T-cell (primary cell): ENCODE measurements around the gene MC5R. TPM values are rescaled to one million over a fixed set of nuclear protein-coding genes. Genes with fewer than 3 reads are reported as not detected.
"Not testable (repeated sequence)": the region's sequence is repeated elsewhere in the genome, so short reads cannot be mapped to it uniquely, and the experiment has no call there.

Source experiments
- ATAC-seq, 4 experiments: fragments of 200-7000 bp in 3 of 4; fragments of 150-1000 bp in 1 of 4; cut with Tn5 transposase; replicated peaks in 1 of 4; 1 replicate in 3 of 4; 2 replicates in 1 of 4; pipeline ENCODE4 v1.10.0; 2021; ENCODE audit warnings: moderate library complexity in 3 of 4, mild to moderate bottlenecking in 2 of 4, moderate number of reproducible peaks in 1 of 4
- CTCF ChIA-PET, 2 donors: fragments of 300-600 bp; sonication (Branson Sonifier 250); formaldehyde crosslinking; loops; one replicate each; lab custom pipeline; 2022; ENCODE audit warnings: antibody characterized with exemption in 2 of 2; lab: Charles Lee
- POLR2A ChIA-PET, 2 donors: fragments of 300-600 bp; sonication (Branson Sonifier 250); formaldehyde crosslinking; loops; one replicate each; lab custom pipeline; 2022; ENCODE audit warnings: antibody characterized with exemption in 2 of 2; lab: Charles Lee
- DNase-seq, 35 experiments: peaks; one replicate each; pipeline versions ENCODE4 v3.0.0 to v3.0.0-alpha.2; 2013 to 2023
- H3K27ac ChIP-seq: one replicate; pipeline ENCODE4 v1.5.1; 2013; ENCODE audit warnings: low read length
- H3K27me3 ChIP-seq, 2 experiments: replicated peaks in 1 of 2; 1 replicate in 1 of 2; 2 replicates in 1 of 2; pipeline versions ENCODE4 v1.6.1 to v1.7.0; 2013; ENCODE audit warnings: low read length in 1 of 2, mixed read lengths in 1 of 2; ENCODE audit not compliant: control insufficient read depth in 2 of 2, insufficient read depth in 2 of 2; ENCODE audit errors: extremely low read depth in 1 of 2
- H3K36me3 ChIP-seq, 2 donors: 1 replicate in 1 of 2; 2 replicates in 1 of 2; pipeline versions ENCODE4 v1.6.1 to v1.7.0; 2013; ENCODE audit warnings: low read length in 1 of 2; ENCODE audit not compliant: control insufficient read depth in 2 of 2, insufficient read depth in 1 of 2; ENCODE audit errors: extremely low read depth in 1 of 2
- H3K4me1 ChIP-seq, 2 experiments: 1 replicate in 1 of 2; 2 replicates in 1 of 2; pipeline versions ENCODE4 v1.6.1 to v1.7.0; 2013; ENCODE audit warnings: low read length in 2 of 2, mixed read lengths in 1 of 2; ENCODE audit not compliant: insufficient read depth in 2 of 2, control insufficient read depth in 1 of 2; ENCODE audit errors: extremely low read depth in 1 of 2
- H3K4me3 ChIP-seq, 2 donors: 1 replicate in 1 of 2; 2 replicates in 1 of 2; pipeline versions ENCODE4 v1.5.1 to v1.7.0; 2013; ENCODE audit warnings: mild to moderate bottlenecking in 2 of 2, low read length in 1 of 2, moderate library complexity in 1 of 2; ENCODE audit not compliant: control insufficient read depth in 1 of 2; ENCODE audit errors: extremely low read depth in 1 of 2
- H3K9me3 ChIP-seq: 2 replicates; pipeline ENCODE4 v1.7.0; 2013
- H3K27ac Mint-ChIP-seq, 2 donors: one replicate each; pipeline ENCODE4 v1.8.0; 2020 to 2021; ENCODE audit warnings: mild to moderate bottlenecking in 2 of 2, mixed read lengths in 2 of 2
- H3K27me3 Mint-ChIP-seq, 2 donors: one replicate each; pipeline ENCODE4 v1.8.0; 2021 to 2022; ENCODE audit warnings: mixed read lengths in 2 of 2
- H3K36me3 Mint-ChIP-seq: one replicate; pipeline ENCODE4 v1.8.0; 2021; ENCODE audit warnings: mixed read lengths
- H3K4me1 Mint-ChIP-seq, 3 donors: one replicate each; pipeline ENCODE4 v1.8.0; 2020 to 2022; ENCODE audit warnings: mixed read lengths in 3 of 3, mild to moderate bottlenecking in 1 of 3
- H3K4me3 Mint-ChIP-seq, 3 donors: one replicate each; pipeline ENCODE4 v1.8.0; 2020 to 2022; ENCODE audit warnings: mild to moderate bottlenecking in 3 of 3, mixed read lengths in 3 of 3, moderate library complexity in 3 of 3
- H3K9me3 Mint-ChIP-seq, 3 donors: one replicate each; pipeline ENCODE4 v1.8.0; 2020 to 2022; ENCODE audit warnings: mixed read lengths in 3 of 3
- WGBS: methylation state at CpG from one replicate; pipeline ENCODE4 v1.1.5; 2013; ENCODE audit warnings: missing lambda C conversion rate; ENCODE audit not compliant: insufficient coverage; 5-methylcytosine and 5-hydroxymethylcytosine counted together
- total RNA-seq, 35 experiments: library from RNA in 6 of 35; stranded (reverse) in 6 of 35; fragments of 120-200 nt in 1 of 35; gene quantifications; one replicate each; pipeline versions ENCODE4 v1.2.1 to v1.2.4 and lab custom pipeline; 2013 to 2026

MC5R gene
- total RNA-seq, 5 donors from 2014 or later (not counting 1 experiment from before 2014, with no cell fraction given), result not detected

GRCh38 chr18:13831864-13832508 is 8.0 kb downstream of the MC5R start:
- peaks cover 27 to 37% of the 10 kb centered on the region in 2 donors for H3K27me3 Mint-ChIP-seq
- Histone ChIP-seq H3K4me3 (no peak overlapping the region), H3K27ac (no peak overlapping the region), H3K27me3 (peaks cover 0 to 16% of the 10 kb centered on the region in 2 experiments), H3K4me1 (no peaks in the 10 kb centered on the region), H3K9me3 (no peaks in the 10 kb centered on the region), H3K36me3 (no peaks in the 10 kb centered on the region)
- H3K27ac Mint-ChIP-seq, result no peak overlapping the region
- ATAC-seq (no peak), DNase-seq (no peak)
- ChIA-PET CTCF (interaction anchor here in 1 of 2 donors (0.6 to 1.1 kb wide), 2 partner anchors 9 to 675 kb away, joined by 3 to 4 read pairs; no protein-coding TSS in a partner anchor), POLR2A (no interaction called here)
- 81% methylated on average over 11 of the region's 11 CpGs for WGBS
- H3K4me1 Mint-ChIP-seq, result no peaks in the 10 kb centered on the region
- H3K36me3 Mint-ChIP-seq, result no peaks in the 10 kb centered on the region
- H3K4me3 Mint-ChIP-seq, result no peak overlapping the region
- peaks cover 0 to 3% (median 2%) of the 10 kb centered on the region in 3 donors for H3K9me3 Mint-ChIP-seq

GRCh38 chr18:13834496-13835015 is 10.6 kb downstream of the MC5R start:
- H3K27ac Mint-ChIP-seq, result no peak overlapping the region
- H3K36me3 Mint-ChIP-seq, result no peaks in the 10 kb centered on the region
- Histone ChIP-seq H3K27ac (no peak overlapping the region), H3K4me1 (no peaks in the 10 kb centered on the region), H3K27me3 (peaks cover 0 to 17% of the 10 kb centered on the region in 2 experiments), H3K9me3 (no peaks in the 10 kb centered on the region), H3K4me3 (no peak overlapping the region), H3K36me3 (no peaks in the 10 kb centered on the region)
- no peak for ATAC-seq
- H3K4me1 Mint-ChIP-seq, result no peaks in the 10 kb centered on the region
- peaks cover 0 to 3% (median 2%) of the 10 kb centered on the region in 3 donors for H3K9me3 Mint-ChIP-seq
- WGBS, result 64% methylated on average over 6 of the region's 8 CpGs
- POLR2A ChIA-PET, result no interaction called here
- H3K4me3 Mint-ChIP-seq, result no peak overlapping the region
- no peak for DNase-seq
- peaks cover 23 to 40% of the 10 kb centered on the region in 2 donors for H3K27me3 Mint-ChIP-seq
- CTCF ChIA-PET, result no interaction called here

GRCh38 chr18:13835202-13835601 is 11.3 kb downstream of the MC5R start:
- Mint-ChIP-seq H3K36me3 (no peaks in the 10 kb centered on the region), H3K9me3 (peaks cover 0 to 3% (median 2%) of the 10 kb centered on the region in 3 donors), H3K4me3 (no peak overlapping the region), H3K27ac (no peak overlapping the region), H3K27me3 (peaks cover 29 to 40% of the 10 kb centered on the region in 2 donors), H3K4me1 (no peaks in the 10 kb centered on the region)
- CTCF ChIA-PET, result no interaction called here
- no peaks in the 10 kb centered on the region for H3K4me1 ChIP-seq
- ATAC-seq, result no peak
- no peak overlapping the region for H3K27ac ChIP-seq
- no peak overlapping the region for H3K4me3 ChIP-seq
- WGBS, result 75% methylated on average over 2 of the region's 6 CpGs
- POLR2A ChIA-PET, result interaction anchor here in 1 of 2 donors (0.5 kb wide), 1 partner anchor 164 kb away, joined by 6 read pairs; no protein-coding TSS in a partner anchor
- peaks cover 0 to 17% of the 10 kb centered on the region in 2 experiments for H3K27me3 ChIP-seq
- no peaks in the 10 kb centered on the region for H3K9me3 ChIP-seq
- no peaks in the 10 kb centered on the region for H3K36me3 ChIP-seq
- no peak for DNase-seq

- Mint-ChIP-seq H3K27me3 (peaks cover 23 to 34% of the 10 kb centered on the region in 2 donors), H3K36me3 (no peaks in the 10 kb centered on the region), H3K9me3 (no peaks in the 10 kb centered on the region), H3K4me1 (no peaks in the 10 kb centered on the region), H3K4me3 (no peak overlapping the region), H3K27ac (no peak overlapping the region)
- no peaks in the 10 kb centered on the region for H3K9me3 ChIP-seq
- H3K4me1 ChIP-seq, result no peaks in the 10 kb centered on the region
- no peaks in the 10 kb centered on the region for H3K36me3 ChIP-seq
- H3K4me3 ChIP-seq, result no peak overlapping the region
- ChIA-PET CTCF (no interaction called here), POLR2A (no interaction called here)
- DNase-seq (no peak), ATAC-seq (no peak)
- no peak overlapping the region for H3K27ac ChIP-seq
- WGBS, result 98% methylated on average over 17 of the region's 22 CpGs
- H3K27me3 ChIP-seq, result peaks cover 0 to 14% of the 10 kb centered on the region in 2 experiments
Measured at GRCh38 chr18:13836559-13836958, 12.6 kb downstream of the MC5R start.

DNA sequence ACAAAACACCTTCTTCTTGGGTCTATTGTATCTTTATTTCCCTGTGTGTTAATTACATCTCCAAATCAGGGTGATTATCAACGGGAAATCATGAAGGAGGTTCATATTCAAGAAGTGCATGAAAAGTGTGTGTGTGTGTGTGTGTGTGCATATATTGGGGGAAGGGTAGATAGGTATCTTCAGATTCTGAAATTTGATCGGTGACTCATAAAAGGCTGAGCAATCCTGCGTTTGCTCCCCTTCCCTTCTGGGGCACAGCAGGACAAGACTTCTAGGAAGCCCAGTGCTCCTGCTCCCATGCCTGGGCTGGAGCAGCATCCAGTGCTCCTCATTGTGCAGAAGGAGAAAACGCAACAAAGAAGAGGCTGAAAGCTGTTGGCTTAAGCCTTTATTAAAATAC is 25.8 kb downstream of the MC5R start:
- Histone ChIP-seq H3K9me3 (peaks cover 2% of the 10 kb centered on the region), H3K4me1 (no peaks in the 10 kb centered on the region), H3K36me3 (no peaks in the 10 kb centered on the region), H3K27ac (no peak overlapping the region), H3K4me3 (no peak overlapping the region), H3K27me3 (peaks cover 0 to 10% of the 10 kb centered on the region in 2 experiments)
- H3K36me3 Mint-ChIP-seq, result no peaks in the 10 kb centered on the region
- 100% methylated on average over 1 of the region's 4 CpGs for WGBS
- ChIA-PET POLR2A (no interaction called here), CTCF (interaction anchor here in 1 of 2 donors (0.6 kb wide), 1 partner anchor 45 kb away, joined by 3 read pairs; no protein-coding TSS in a partner anchor)
- H3K4me1 Mint-ChIP-seq, result no peaks in the 10 kb centered on the region
- H3K9me3 Mint-ChIP-seq, result peaks cover 13 to 33% (median 21%) of the 10 kb centered on the region in 3 donors
- H3K27me3 Mint-ChIP-seq, result peaks cover 4 to 13% of the 10 kb centered on the region in 2 donors
- no peak for ATAC-seq
- H3K27ac Mint-ChIP-seq, result no peak overlapping the region
- DNase-seq, result no peak
- no peak overlapping the region for H3K4me3 Mint-ChIP-seq

GRCh38 chr18:13862898-13863297 is 38.9 kb downstream of the MC5R start:
- H3K4me3 Mint-ChIP-seq, H3K27ac Mint-ChIP-seq, POLR2A ChIA-PET, H3K27ac ChIP-seq, H3K4me3 ChIP-seq, H3K36me3 ChIP-seq, DNase-seq, CTCF ChIA-PET, H3K4me1 ChIP-seq, ATAC-seq, H3K4me1 Mint-ChIP-seq, H3K36me3 Mint-ChIP-seq, H3K9me3 ChIP-seq: not testable (repeated sequence)
- Mint-ChIP-seq H3K27me3 (peaks cover 40 to 43% of the 10 kb centered on the region in 2 donors), H3K9me3 (peaks cover 7 to 18% (median 12%) of the 10 kb centered on the region in 3 donors)
- WGBS, result 41% methylated on average over 2 of the region's 7 CpGs
- peaks cover 8 to 15% of the 10 kb centered on the region in 2 experiments for H3K27me3 ChIP-seq
